ENCODE results near the gene TCL1B.
"Not testable (repeated sequence)": the region's sequence is repeated elsewhere in the genome, so short reads cannot be mapped to it uniquely, and the experiment has no call there.

The TCL1B gene

GRCh38 chr14:95685978-95686922 lies at the start of gene TCL1B:
Gene TCL1B, plus strand, starts transcription at chr14:95686426. Its CDS starts 42 bp downstream, at chr14:95686468.
- FAIRE-seq (no peak), DNase-seq (ENCODE audit: insufficient read length, low spot score) (no peak)

- no peak for FAIRE-seq
- DNase-seq (ENCODE audit: insufficient read length, low spot score): no peak
Measured at GRCh38 chr14:95644981-95645380, 41.2 kb upstream of the TCL1B start.

- no peak for FAIRE-seq
- DNase-seq (ENCODE audit: insufficient read length, low spot score): no peak
Measured at GRCh38 chr14:95645389-95645996, 40.7 kb upstream of the TCL1B start.

- FAIRE-seq (no peak), DNase-seq (ENCODE audit: insufficient read length, low spot score) (no peak)
Measured at GRCh38 chr14:95647926-95648325, 38.3 kb upstream of the TCL1B start.

GRCh38 chr14:95649230-95649629 lies 37.0 kb upstream of the TCL1B start:
- FAIRE-seq: no peak
- DNase-seq (ENCODE audit: insufficient read length, low spot score): no peak

- FAIRE-seq (no peak), DNase-seq (ENCODE audit: insufficient read length, low spot score) (no peak)
Measured at GRCh38 chr14:95651028-95651427, 35.2 kb upstream of the TCL1B start.

GRCh38 chr14:95651821-95652583 lies 34.2 kb upstream of the TCL1B start:
- FAIRE-seq: no peak
- no peak for DNase-seq (ENCODE audit: insufficient read length, low spot score)

- FAIRE-seq: no peak
- no peak for DNase-seq (ENCODE audit: insufficient read length, low spot score)
Measured at GRCh38 chr14:95652690-95653089, 33.5 kb upstream of the TCL1B start.

GRCh38 chr14:95655461-95655860 lies 30.8 kb upstream of the TCL1B start:
- FAIRE-seq (no peak), DNase-seq (ENCODE audit: insufficient read length, low spot score) (no peak)

- no peak for DNase-seq (ENCODE audit: insufficient read length, low spot score)
- no peak for FAIRE-seq
Measured at GRCh38 chr14:95656634-95657033, 29.6 kb upstream of the TCL1B start.

GRCh38 chr14:95657454-95657853 lies 28.8 kb upstream of the TCL1B start:
- DNase-seq (ENCODE audit: insufficient read length, low spot score) (no peak), FAIRE-seq (no peak)

GRCh38 chr14:95659293-95659989 lies 26.8 kb upstream of the TCL1B start:
- DNase-seq (ENCODE audit: insufficient read length, low spot score): no peak
- no peak for FAIRE-seq

GRCh38 chr14:95659990-95660385 lies 26.2 kb upstream of the TCL1B start:
- DNase-seq (ENCODE audit: insufficient read length, low spot score): no peak
- no peak for FAIRE-seq

- DNase-seq (ENCODE audit: insufficient read length, low spot score) (no peak), FAIRE-seq (no peak)
Measured at GRCh38 chr14:95660651-95661515, 25.3 kb upstream of the TCL1B start.

- FAIRE-seq (no peak), DNase-seq (ENCODE audit: insufficient read length, low spot score) (no peak)
Measured at GRCh38 chr14:95662376-95663186, 23.6 kb upstream of the TCL1B start.

- no peak for FAIRE-seq
- DNase-seq (ENCODE audit: insufficient read length, low spot score): no peak
Measured at GRCh38 chr14:95663226-95663797, 22.9 kb upstream of the TCL1B start.

GRCh38 chr14:95664066-95664465 lies 22.2 kb upstream of the TCL1B start:
- FAIRE-seq (no peak), DNase-seq (ENCODE audit: insufficient read length, low spot score) (no peak)

- DNase-seq (ENCODE audit: insufficient read length, low spot score) (no peak), FAIRE-seq (no peak)
Measured at GRCh38 chr14:95664546-95664945, 21.7 kb upstream of the TCL1B start.

- not testable (repeated sequence) for FAIRE-seq; DNase-seq (ENCODE audit: insufficient read length, low spot score)
Measured at GRCh38 chr14:95665530-95665929, 20.7 kb upstream of the TCL1B start.

Data from HTR-8/SVneo (cell line).